ENCODE data around the gene SMOC2.

- TF ChIP-seq CHD2 (IDR thresholded peaks at IDR 0.05; ENCODE audit: low read length, partially characterized antibody) (no peak), RFX5 (IDR thresholded peaks at IDR 0.05) (no peak), CTCF (IDR thresholded peaks at IDR 0.05) (no peak), RCOR1 (IDR thresholded peaks at IDR 0.05; ENCODE audit: low read depth, low read length) (no peak), RARB (CRISPR knock-in tag; IDR thresholded peaks at IDR 0.05) (no peak), POLR2A (IDR thresholded peaks at IDR 0.05; ENCODE audit: low read length) (no peak), RAD21 (conservative IDR thresholded peaks at IDR 0.05 in 1 of 2, IDR thresholded peaks at IDR 0.05 in 1 of 2) (no peak), GATA3 (IDR thresholded peaks at IDR 0.05; ENCODE audit: borderline replicate concordance) (no peak)
Observed at GRCh38 chr6:168638468-168639271, 197.7 kb downstream of the SMOC2 start.

All from A549 (cell line).